Erythroblast (primary cell): ENCODE results near the gene KRCC1.

Source experiments
- GATA1 ChIP-seq: IDR thresholded peaks from 2 replicates; pipeline ENCODE4 v1.6.1; 2011; ENCODE audit warnings: low read depth, mild to moderate bottlenecking, control low read depth, low read length, moderate library complexity
- POLR2A ChIP-seq: IDR thresholded peaks from 2 replicates; pipeline ENCODE4 v1.6.1; 2011; ENCODE audit warnings: mild to moderate bottlenecking, low read length

GRCh38 chr2:88071365-88071764 is 15.8 kb upstream of the KRCC1 start:
- TF ChIP-seq POLR2A (no peak), GATA1 (no peak)
